HG03064 (cell line): Measurements from ENCODE around the gene EEF1AKMT1.
"Not testable (repeated sequence)": the region's sequence is repeated elsewhere in the genome, so short reads cannot be mapped to it uniquely, and the experiment has no call there.

Source experiments
- ATAC-seq: cut with Tn5 transposase; IDR thresholded peaks from one replicate; pipeline ENCODE4 v1.9.1; 2021; ENCODE audit warnings: low read depth; ENCODE audit not compliant: unreplicated experiment

EEF1AKMT1 gene

GRCh38 chr13:20702530-20702914, 71.2 kb downstream of the EEF1AKMT1 start:
- no peak for ATAC-seq

DNA sequence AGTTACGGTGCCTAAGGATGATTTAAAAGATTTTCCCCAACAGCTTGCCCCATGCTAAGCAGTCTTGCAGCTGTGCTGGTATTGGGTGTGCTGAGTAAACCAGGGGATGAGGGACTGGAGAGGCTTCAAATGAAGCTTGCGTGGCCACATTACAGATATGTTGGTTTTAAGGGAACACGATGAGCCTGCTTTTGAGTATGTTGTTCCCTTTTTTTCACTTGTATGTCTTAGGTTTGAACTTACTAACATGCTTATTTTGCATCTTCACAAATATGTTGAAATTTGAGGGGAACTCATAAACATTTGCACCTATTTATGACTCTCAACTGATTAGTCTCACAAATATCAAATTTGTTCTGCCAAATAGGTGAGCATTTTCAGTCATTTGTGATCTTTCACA, 72.3 kb downstream of the EEF1AKMT1 start:
- no peak for ATAC-seq

GRCh38 chr13:20700288-20700687, 73.5 kb downstream of the EEF1AKMT1 start:
- no peak for ATAC-seq

DNA sequence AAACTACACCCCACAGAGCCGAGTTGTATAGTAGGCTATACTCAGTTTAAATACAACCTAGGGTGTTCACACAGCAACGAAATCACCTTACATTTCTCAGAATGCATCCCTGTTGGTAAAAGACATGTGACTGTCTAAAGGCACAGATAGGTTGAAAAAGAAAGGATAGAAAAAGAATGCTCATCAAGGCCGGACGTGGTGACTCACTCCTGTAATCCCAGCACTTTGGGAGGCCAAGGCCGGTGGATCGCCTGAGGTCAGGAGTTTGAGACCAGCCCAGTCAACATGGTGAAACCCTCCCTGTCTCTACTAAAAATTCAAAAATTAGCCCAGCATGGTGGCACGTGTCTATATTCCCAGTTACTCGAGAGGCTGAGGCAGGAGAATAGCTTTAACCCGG, 74.0 kb downstream of the EEF1AKMT1 start:
- no peak for ATAC-seq

- ATAC-seq: no peak
Measured at GRCh38 chr13:20696073-20696472, 77.7 kb downstream of the EEF1AKMT1 start.

DNA sequence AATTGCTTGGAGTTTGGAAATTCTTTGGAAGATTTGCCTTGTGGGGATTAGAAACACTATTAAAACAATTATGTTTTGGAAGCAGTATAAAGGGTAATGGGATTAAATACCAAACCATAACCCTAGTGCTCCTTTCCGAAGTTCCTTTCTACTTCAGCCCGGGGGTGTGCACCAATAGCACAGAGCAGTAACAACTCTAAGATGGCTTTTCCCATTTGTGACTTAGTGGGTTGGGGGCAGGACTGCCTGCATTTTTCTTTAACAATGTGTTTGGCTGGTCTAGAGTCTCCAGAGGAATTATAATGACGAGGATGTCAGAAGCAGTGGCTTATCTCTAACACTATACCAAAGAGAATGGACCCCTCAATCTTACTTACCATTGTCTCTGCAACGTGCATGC, 82.1 kb downstream of the EEF1AKMT1 start:
- no peak for ATAC-seq

GRCh38 chr13:20689291-20689690, 84.5 kb downstream of the EEF1AKMT1 start:
- no peak for ATAC-seq

GRCh38 chr13:20686863-20687579, 86.7 kb downstream of the EEF1AKMT1 start:
- ATAC-seq: no peak

DNA sequence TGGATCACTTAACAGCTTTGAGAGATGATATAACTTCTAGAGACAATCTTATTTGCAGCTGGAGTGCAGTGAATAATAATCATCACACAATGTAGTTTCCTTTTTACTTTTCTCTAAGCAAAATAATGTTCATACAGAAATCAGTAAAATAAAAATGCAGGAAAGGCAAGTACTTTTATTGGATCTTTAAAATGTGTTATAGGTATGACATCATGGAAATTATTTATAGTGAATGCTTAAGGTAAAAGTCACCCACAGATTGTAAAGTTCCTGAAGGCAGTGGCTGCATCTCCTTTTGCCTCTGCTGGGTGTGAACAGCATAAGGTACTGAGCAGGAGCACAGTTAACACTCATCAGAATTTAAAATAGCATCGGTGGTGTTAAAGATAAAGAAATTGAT, 87.6 kb downstream of the EEF1AKMT1 start:
- no peak for ATAC-seq

DNA sequence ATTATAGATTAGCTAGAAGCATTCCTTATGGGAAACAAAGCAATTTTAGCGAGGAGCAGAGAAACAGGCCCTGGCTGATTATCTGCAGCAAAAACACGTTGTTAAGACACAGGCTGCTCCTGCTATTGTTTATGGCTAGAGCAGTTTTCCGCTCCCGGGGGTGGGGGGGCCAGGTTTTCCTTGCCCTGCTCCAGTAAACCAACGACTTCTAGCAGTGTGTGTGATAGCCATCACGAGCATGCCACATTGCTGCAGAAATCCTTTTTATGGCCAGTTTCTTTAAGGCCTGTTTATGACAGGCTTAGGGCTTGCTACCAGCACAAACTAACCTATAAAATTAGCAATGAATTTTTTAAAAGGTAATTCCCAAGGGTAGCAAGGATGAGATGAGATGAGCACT, 88.7 kb downstream of the EEF1AKMT1 start:
- no peak for ATAC-seq

GRCh38 chr13:20684546-20684945, 89.2 kb downstream of the EEF1AKMT1 start:
- ATAC-seq: no peak

- no peak for ATAC-seq
Measured at GRCh38 chr13:20684041-20684440, 89.7 kb downstream of the EEF1AKMT1 start.

DNA sequence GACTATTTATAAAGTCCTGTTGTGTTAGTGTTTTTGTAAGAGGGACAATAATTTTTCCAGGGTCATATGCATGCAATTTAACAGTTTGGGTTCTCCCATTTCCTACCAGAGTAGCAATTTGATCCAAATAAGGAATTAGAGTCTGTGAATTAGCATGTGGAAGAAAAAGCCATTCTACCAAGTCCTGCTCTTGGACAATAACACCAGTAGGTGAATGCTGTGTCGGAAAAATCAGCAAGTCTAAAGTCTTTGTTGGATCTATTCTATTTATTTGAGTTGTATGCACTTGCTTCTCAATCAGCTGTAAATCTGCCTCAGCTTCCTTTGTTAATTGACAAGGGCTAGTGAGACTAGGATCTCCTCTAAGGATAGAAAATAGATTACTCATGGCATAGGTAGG, 91.7 kb downstream of the EEF1AKMT1 start:
- ATAC-seq: no peak

- not testable (repeated sequence) for ATAC-seq
Measured at GRCh38 chr13:20681481-20681880, 92.3 kb downstream of the EEF1AKMT1 start.

- no peak for ATAC-seq
Measured at GRCh38 chr13:20680416-20681080, 93.2 kb downstream of the EEF1AKMT1 start.

DNA sequence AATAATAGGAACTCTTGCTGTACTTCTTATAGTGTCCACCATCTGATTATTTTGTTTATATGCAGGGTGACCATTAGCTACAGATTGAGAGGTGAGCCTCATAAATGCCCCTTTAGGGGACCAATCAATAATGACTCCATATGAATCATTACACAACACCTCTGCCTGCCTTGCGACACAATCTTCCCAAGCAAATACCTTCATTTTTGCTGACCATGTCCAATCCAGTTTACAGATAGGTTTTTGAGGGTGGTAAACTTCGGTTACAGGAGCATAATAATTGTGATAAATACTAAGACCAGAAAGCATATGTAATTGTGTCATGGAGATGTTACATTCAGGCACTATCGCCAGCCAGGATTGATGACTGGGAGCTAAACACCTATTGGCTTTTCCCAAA, 93.9 kb downstream of the EEF1AKMT1 start:
- ATAC-seq: no peak
